GM04504 (cell line): ENCODE data around the gene SMOC2.

ENCODE experiments used
- DNase-seq: peaks from one replicate; pipeline ENCODE4 v3.0.0-alpha.2; 2012; ENCODE audit warnings: low read depth

The SMOC2 gene

GRCh38 chr6:168574075-168574698, 133.2 kb downstream of the SMOC2 start:
- DNase-seq, result no peak

- DNase-seq, result no peak
These were observed 133.8 kb downstream of the SMOC2 start for GRCh38 chr6:168574699-168575195.

- no peak for DNase-seq
These were observed 134.5 kb downstream of the SMOC2 start for GRCh38 chr6:168575346-168576098.

GRCh38 chr6:168576388-168576787, 135.4 kb downstream of the SMOC2 start:
- DNase-seq, result no peak

- no peak for DNase-seq
These were observed 136.5 kb downstream of the SMOC2 start for GRCh38 chr6:168577496-168577895.

GRCh38 chr6:168578036-168578435, 137.1 kb downstream of the SMOC2 start:
- DNase-seq, result no peak

- no peak for DNase-seq
These were observed 140.3 kb downstream of the SMOC2 start for GRCh38 chr6:168581236-168581635.

- DNase-seq, result no peak
These were observed 140.7 kb downstream of the SMOC2 start for GRCh38 chr6:168581706-168582105.

GRCh38 chr6:168582571-168582981, 141.6 kb downstream of the SMOC2 start:
- no peak for DNase-seq

GRCh38 chr6:168583126-168583525, 142.1 kb downstream of the SMOC2 start:
- DNase-seq, result no peak

- DNase-seq, result no peak
These were observed 142.8 kb downstream of the SMOC2 start for GRCh38 chr6:168583821-168584220.

GRCh38 chr6:168584249-168584648, 143.3 kb downstream of the SMOC2 start:
- DNase-seq, result no peak

- DNase-seq, result no peak
These were observed 143.7 kb downstream of the SMOC2 start for GRCh38 chr6:168584671-168585070.

GRCh38 chr6:168585441-168585840, 144.5 kb downstream of the SMOC2 start:
- no peak for DNase-seq

GRCh38 chr6:168589275-168589674, 148.3 kb downstream of the SMOC2 start:
- DNase-seq, result no peak

GRCh38 chr6:168590406-168590805, 149.4 kb downstream of the SMOC2 start:
- no peak for DNase-seq

- DNase-seq, result no peak
These were observed 155.4 kb downstream of the SMOC2 start for GRCh38 chr6:168596344-168596743.

GRCh38 chr6:168597471-168597875, 156.5 kb downstream of the SMOC2 start:
- DNase-seq, result no peak

- no peak for DNase-seq
These were observed 157.5 kb downstream of the SMOC2 start for GRCh38 chr6:168598251-168599117.

GRCh38 chr6:168599118-168599494, 158.1 kb downstream of the SMOC2 start:
- DNase-seq, result no peak

GRCh38 chr6:168599769-168600330, 158.9 kb downstream of the SMOC2 start:
- DNase-seq, result no peak

- DNase-seq, result no peak
These were observed 159.4 kb downstream of the SMOC2 start for GRCh38 chr6:168600381-168600780.
